OCI-M2 (cell line): Measurements from ENCODE around the gene PPP1CA.
"Not testable (repeated sequence)": the region's sequence is repeated elsewhere in the genome, so short reads cannot be mapped to it uniquely, and the experiment has no call there.

Experiments
- DNase-seq: peaks from one replicate; lab custom pipeline; 2025; ENCODE audit not compliant: unreplicated experiment; lab: John Stamatoyannopoulos, UW

Gene PPP1CA

GRCh38 chr11:67404515-67405195 is 3.0 kb upstream of the PPP1CA start:
- no peak for DNase-seq

- DNase-seq = not testable (repeated sequence)
Measured at GRCh38 chr11:67403085-67403484, 1.4 kb upstream of the PPP1CA start.

- not testable (repeated sequence) for DNase-seq
Measured at GRCh38 chr11:67402192-67402839, 658 bp upstream of the PPP1CA start.

DNA sequence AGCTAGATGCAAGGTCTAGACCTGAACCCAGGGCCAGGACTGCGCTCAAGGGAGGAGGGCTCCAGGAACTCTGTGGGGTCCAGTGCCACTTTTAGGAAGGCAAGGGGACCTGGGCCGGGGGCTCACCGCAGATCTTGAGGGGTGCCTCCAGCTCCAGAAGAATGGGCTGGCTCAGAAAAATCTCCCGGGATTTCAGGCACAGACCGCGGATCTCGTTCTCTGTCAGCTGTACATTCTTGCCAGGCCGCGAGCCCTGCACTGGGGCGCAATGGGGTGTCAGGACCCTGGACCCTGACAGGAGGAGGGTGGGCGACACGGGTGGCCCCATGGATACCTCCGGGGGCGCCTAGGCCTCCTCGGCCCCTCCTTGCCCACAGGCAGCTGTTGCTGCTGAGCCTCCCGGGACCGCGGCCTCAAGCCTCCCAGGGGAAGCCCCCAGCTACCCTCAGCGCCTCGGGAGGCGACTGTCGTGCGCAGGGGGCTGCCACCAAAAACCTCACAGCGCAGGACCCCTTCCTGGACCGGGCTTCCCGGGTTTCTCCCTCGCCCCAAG is 640 bp downstream of the PPP1CA start:
- no peak for DNase-seq

DNA sequence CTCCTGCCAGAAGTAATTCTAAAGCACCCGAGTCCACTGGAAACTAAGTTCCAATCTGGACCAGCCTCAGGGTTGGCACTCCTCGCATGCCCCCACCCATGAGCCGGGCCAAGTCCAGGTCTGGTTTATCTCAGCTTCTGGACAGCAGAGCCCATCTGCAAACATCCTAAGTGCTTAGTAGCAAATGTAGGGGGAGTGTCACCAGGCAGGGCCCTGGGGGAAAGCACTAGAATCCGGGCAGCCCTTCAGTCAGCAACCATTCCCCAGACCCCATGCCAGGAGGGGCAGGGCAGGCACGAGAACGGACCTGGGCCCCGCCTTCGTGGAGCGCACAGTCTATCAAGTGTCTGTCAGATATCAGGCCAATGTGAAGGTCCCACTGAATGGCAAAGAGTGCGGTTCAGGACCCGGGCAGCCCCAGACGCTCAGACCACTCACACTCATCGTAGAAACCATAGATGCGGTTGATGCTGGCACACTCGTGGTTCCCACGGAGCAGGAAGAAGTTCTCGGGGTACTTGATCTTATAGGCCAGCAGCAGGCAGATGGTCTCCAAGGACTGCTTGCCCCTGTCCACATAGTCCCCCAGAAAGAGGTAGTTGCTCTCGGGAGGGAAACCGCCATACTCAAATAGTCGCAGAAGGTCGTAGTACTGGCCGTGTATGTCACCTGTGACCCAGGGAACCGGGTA is 1.3 kb downstream of the PPP1CA start:
- no peak for DNase-seq

DNA sequence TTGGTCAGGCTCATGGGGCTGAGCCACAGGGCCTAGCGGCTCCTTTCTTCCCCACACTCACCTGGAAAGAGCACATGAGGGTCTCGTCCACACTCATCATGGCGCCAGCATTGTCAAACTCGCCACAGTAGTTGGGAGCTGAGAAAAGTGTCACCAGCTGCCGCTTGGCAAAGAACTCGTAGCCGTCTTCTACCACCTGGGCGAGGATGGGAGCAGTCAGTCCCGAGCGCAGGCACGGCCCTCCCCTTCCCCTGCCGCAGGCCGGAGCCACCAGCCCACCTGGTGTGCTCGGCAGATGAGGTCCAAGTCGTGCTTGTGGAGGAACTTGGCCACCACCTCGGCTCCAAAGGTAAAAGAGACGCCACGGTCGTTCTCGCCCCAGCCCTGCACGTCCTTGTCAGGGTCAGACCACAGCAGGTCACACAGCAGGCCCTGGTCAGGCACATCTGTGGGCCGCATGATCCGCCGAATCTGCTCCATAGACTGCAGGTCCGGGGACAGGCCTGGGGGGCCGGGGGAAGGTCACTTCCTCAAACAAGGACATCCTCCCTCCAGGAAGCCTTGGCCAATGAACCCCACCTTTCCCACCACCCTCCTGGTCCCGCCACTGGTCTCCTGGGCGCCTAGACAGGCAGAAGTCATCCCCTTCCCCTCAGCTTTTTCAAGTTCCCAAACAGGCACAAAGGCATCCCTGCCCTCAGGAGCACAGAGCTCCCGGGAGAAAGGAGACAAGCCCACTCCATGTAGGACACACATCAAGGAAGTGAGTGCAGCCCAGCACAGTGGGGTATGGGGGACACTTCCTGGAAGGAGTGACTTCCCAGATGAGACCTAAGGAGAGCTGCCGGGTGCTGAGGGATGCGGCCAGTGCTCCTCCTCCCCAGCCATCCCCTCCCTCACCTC is 2.7 kb downstream of the PPP1CA start:
- DNase-seq = no peak

- DNase-seq = no peak
Measured at GRCh38 chr11:67397986-67398660, 3.5 kb downstream of the PPP1CA start.

DNA sequence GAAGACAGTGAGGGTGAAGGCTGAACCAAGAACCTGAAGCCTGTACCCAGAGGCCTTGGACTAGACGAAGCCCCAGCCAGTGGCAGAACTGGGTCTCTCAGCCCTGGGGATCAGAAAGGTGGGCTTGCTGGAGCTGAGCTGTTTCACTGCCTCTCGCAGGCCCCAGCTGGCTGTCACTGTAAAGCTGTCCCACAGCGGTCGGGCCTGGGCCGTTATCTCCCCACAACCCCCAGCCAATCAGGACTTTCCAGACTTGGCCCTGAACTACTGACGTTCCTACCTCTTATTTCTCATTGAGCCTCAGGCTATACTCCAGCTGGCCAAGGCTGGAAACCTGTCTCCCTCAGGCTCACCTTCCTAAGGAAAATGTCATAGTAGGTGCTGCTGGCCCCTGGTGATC is 4.1 kb downstream of the PPP1CA start:
- no peak for DNase-seq

DNA sequence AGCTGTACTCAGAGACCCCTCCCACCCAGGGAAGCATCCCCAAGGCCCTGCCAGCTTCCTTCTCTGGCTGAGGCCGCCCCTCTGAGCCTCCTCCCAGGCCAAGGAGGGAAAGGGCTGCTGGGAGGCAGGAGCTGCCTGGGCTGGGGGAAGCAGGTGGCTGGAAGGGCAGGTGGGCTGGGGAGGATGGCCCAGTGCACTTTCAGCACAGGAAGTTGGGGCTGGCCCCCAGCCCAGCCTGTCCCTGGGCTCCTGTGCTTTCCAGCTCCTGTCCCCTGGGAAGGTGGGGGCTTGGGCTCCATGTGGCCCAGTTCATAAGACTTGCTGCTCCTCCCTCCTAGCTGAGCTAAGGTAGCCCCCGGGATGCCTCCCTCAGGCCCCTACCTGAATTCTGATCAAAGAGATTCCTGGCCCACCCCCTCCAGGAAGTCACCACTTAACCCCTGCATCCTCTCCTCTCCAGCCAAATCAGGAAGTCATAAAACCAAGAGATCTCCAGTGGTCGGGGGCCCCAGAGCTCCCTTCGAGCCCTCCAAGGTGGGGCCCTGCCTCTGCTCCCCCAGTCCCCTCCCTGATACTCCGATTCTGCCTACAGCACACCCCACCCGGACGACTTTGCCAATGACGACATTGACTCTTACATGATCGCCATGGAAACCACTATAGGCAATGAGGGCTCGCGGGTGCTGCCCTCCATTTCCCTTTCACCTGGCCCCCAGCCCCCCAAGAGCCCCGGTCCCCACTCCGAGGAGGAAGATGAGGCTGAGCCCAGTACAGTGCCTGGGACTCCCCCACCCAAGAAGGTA is 4.9 kb downstream of the PPP1CA start:
- no peak for DNase-seq

- DNase-seq = no peak
Measured at GRCh38 chr11:67396259-67396581, 5.4 kb downstream of the PPP1CA start.

DNA sequence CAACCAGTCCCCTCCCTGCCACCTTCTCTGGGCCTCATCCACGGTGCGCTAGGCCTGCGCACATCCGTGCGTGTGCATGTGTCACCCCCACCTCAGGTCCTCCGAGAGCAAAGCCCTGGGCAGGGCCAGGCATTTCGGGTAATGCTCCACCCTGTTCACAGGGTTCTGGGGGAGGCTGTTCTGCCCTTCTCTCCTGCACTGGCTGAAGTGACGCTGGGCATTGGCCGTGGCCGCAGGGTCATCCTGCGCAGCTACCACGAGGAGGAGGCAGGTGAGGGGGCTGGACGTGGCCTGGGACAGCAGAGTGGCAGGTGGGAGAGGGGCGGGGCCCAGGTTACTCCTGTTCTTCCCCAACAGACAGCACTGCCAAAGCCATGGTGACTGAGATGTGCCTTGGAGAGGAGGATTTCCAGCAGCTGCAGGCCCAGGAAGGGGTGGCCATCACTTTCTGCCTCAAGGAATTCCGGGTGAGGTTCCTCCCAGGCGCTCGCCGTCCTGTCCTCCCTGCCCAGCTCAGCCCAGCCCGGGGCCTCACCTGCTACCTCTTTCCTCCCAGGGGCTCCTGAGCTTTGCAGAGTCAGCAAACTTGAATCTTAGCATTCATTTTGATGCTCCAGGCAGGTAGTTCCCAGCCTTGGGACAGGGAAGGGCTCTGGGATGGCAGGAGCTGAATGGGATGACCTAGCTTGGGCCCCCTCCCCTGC is 6.0 kb downstream of the PPP1CA start:
- DNase-seq = no peak

DNA sequence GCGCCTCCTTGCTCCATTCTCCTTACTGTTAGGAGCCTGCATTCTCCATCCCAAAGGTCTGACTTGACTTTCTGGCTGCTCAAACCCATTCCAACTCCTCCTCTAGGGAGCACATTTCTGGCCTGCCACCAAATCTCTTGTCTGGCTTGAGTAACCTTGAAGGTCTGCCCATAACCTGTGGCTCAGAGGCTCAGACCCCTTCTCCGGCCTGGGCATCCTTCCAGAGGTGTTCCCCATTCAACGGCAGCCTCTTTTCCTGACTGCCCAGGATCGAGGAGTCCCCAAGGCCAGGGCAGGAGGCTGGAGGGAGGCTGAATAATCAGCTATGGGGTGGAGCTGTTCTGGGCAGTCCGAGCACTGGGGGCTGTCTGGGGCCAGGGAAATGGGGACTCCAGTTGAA is 7.7 kb downstream of the PPP1CA start:
- DNase-seq = no peak

- no peak for DNase-seq
Measured at GRCh38 chr11:67393437-67393836, 8.2 kb downstream of the PPP1CA start.

DNA sequence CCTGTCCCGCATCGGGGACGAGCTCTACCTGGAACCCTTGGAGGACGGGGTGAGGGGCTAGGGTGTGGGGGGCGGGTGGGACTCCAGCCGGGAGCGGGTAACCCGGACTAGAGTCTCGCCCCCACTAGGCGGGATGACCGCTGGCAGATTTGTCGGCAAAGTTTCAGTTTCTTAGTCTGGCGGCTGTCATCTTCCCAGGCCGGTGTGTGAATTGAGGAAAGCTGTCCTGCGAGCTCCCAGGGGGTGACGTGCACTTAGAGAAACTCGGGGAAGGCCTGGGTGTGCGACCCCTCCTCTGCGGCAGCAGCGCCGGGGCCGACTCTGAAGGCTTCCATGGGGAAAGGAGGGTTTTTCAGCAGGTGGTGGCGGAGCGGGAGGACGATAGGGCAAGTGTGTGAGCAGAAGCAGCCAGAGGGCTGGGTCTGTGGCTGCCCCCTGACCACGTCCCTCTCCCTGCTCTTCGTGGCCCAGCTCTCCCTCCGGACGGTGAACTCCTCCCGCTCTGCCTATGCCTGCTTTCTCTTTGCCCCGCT is 9.4 kb downstream of the PPP1CA start:
- no peak for DNase-seq

- DNase-seq = no peak
Measured at GRCh38 chr11:67391304-67392182, 10.1 kb downstream of the PPP1CA start, which contains the start of gene RAD9A. Gene RAD9A (plus strand): TSS chr11:67391986. CDS start chr11:67392045, 59 bp downstream.

GRCh38 chr11:67390947-67391303 is 10.7 kb downstream of the PPP1CA start:
- DNase-seq = no peak

DNA sequence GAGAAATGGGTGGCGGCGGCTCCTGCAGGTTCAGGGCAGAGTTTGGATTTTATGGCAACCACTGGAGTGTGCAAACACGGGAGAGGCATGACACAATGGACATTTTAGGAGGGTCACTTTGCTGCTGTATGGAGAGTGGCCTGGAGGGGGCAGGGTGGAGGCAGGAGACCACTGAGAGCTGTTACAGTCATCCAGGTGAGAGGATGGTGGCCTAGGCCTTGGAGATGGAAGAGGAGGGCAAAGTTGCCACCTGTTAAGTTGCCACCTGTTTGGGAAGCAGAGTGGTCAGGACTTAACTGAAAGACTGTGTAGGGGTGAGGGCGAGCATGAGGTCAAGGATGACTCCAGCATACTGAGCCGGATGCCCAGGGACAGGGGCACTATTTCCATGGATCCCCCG is 12.2 kb downstream of the PPP1CA start:
- no peak for DNase-seq

DNA sequence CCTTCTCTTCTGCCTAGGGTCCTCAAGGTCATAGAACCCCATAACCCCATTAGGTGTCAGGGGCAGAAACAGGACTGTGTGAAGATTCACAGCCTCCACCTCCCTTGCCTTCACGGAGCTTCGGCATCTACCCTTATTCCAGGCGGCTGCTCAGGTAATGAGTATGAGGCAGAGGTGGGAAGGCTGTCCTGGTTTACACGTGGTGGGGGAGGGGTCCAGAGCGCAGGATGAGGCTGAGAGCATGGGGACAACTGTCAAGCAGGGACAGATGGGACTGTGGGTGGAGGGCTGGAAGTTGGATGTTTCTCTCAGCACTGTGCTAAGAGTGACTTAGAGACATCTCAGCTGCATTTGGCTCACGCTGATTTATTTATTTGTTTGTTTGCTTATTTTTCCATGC is 14.1 kb downstream of the PPP1CA start:
- no peak for DNase-seq
